GM12878 (cell line): ENCODE data around the gene PINLYP. TPM values are rescaled to one million over a fixed set of nuclear protein-coding genes. Genes with fewer than 3 reads are reported as not detected.

Experiments
- ATAC-seq: fragments of 200-7000 bp; cut with Tn5 transposase; 3 replicates; pipeline ENCODE4 v1.9.1; 2020; ENCODE audit warnings: mild to moderate bottlenecking, moderate library complexity
- BruUV-seq: library from RNA; stranded (reverse); fragments of 400-500 nt; replicated peaks from 2 replicates; lab custom pipeline; 2021; lab: Mats Ljungman, UMichigan
- CTCF ChIA-PET: fragments of 300-600 bp; sonication (Branson Sonifier 250); formaldehyde crosslinking; extraction: SDS; loops from one replicate; lab custom pipeline; 2021; ENCODE audit warnings: inconsistent platforms; lab: Yijun Ruan, JAX
- POLR2A ChIA-PET: fragments of 350-600 bp; formaldehyde crosslinking; extraction: SDS; loops from one replicate; lab custom pipeline; 2021; ENCODE audit warnings: inconsistent platforms; lab: Charles Lee
- RAD21 ChIA-PET: fragments of 300-600 bp; sonication (Branson Sonifier 250); formaldehyde crosslinking; loops from one replicate; lab custom pipeline; 2023; ENCODE audit warnings: antibody characterized with exemption; ENCODE audit not compliant: unreplicated experiment; lab: Charles Lee
- SMC1A ChIA-PET: fragments of 300-600 bp; sonication (Branson Sonifier 250); formaldehyde crosslinking; loops from one replicate; lab custom pipeline; 2023; ENCODE audit not compliant: unreplicated experiment, uncharacterized antibody; lab: Charles Lee
- DNase-seq: peaks from one replicate; pipeline ENCODE4 v3.0.0-alpha.2; 2011; ENCODE audit warnings: low read depth, low spot score
- FAIRE-seq: peaks from 3 replicates; lab custom pipeline; 2011; peaks lifted over from hg19 to GRCh38; lab: Jason Lieb, UNC
- H2AFZ ChIP-seq: 2 replicates; pipeline ENCODE4 v1.6.0; 2011; ENCODE audit warnings: low read depth, low read length, control low read depth; ENCODE audit not compliant: control insufficient read depth
- H3K27ac ChIP-seq: 2 replicates; pipeline ENCODE4 v1.5.1; 2011; ENCODE audit warnings: control low read depth; ENCODE audit not compliant: control insufficient read depth, insufficient read depth
- H3K27me3 ChIP-seq, 2 experiments: replicated peaks in 1 of 2; 2 replicates each; pipeline versions ENCODE4 v1.6.0 to v1.6.1; 2011; ENCODE audit warnings: low read length in 1 of 2; ENCODE audit not compliant: control insufficient read depth in 2 of 2, insufficient read depth in 2 of 2
- H3K36me3 ChIP-seq, 2 experiments: 2 replicates each; pipeline ENCODE4 v1.5.1; 2011; ENCODE audit warnings: low read length in 1 of 2; ENCODE audit not compliant: control insufficient read depth in 2 of 2, insufficient read depth in 2 of 2
- H3K4me1 ChIP-seq: 2 replicates; pipeline ENCODE4 v1.6.1; 2011; ENCODE audit warnings: mild to moderate bottlenecking, low read length, moderate library complexity, mixed read lengths; ENCODE audit not compliant: control insufficient read depth, insufficient read depth
- H3K4me2 ChIP-seq: 2 replicates; pipeline ENCODE4 v1.6.0; 2011; ENCODE audit warnings: control low read depth; ENCODE audit not compliant: control insufficient read depth, insufficient read depth
- H3K4me3 ChIP-seq: fragments of 200-600 bp; sonication (generic); 2 replicates; pipeline ENCODE4 v1.5.1; 2016
- H3K79me2 ChIP-seq: 2 replicates; pipeline ENCODE4 v1.6.0; 2011; ENCODE audit warnings: low read length; ENCODE audit not compliant: control insufficient read depth, insufficient read depth
- H3K9ac ChIP-seq: 2 replicates; pipeline ENCODE4 v1.8.0; 2011; ENCODE audit warnings: low read length, control low read depth, mixed read lengths; ENCODE audit not compliant: control insufficient read depth, insufficient read depth
- H3K9me3 ChIP-seq: replicated peaks from 3 replicates; pipeline ENCODE4 v1.5.1; 2011; ENCODE audit warnings: mild to moderate bottlenecking, low read length; ENCODE audit not compliant: control insufficient read depth, insufficient read depth
- H4K20me1 ChIP-seq: 2 replicates; pipeline ENCODE4 v1.6.0; 2011; ENCODE audit not compliant: control insufficient read depth, insufficient read depth
- BHLHE40 ChIP-seq, 2 experiments: fragments of 450-650 bp in 1 of 2; IDR thresholded peaks; 2 replicates each; pipeline ENCODE4 v1.6.1; 2011 to 2017; ENCODE audit warnings: low read depth in 2 of 2, borderline replicate concordance in 1 of 2, improper control_type of control experiment in 1 of 2, low read length in 1 of 2, mild to moderate bottlenecking in 1 of 2
- CBFB ChIP-seq: IDR thresholded peaks from 2 replicates; pipeline ENCODE4 v1.6.1; 2016; ENCODE audit warnings: antibody characterized with exemption, low read depth
- LARP7 ChIP-seq: fragments of 450-650 bp; IDR thresholded peaks from 2 replicates; pipeline ENCODE4 v1.6.1; 2017; ENCODE audit warnings: mild to moderate bottlenecking
- RCOR1 ChIP-seq: conservative IDR thresholded peaks from 2 replicates; pipeline ENCODE4 v1.6.1; 2012; ENCODE audit warnings: low read depth, low read length, improper control_type of control experiment
- SMARCA5 ChIP-seq: fragments of 450-650 bp; IDR thresholded peaks from 2 replicates; pipeline ENCODE4 v1.6.1; 2017; ENCODE audit warnings: mild to moderate bottlenecking
- TCF12 ChIP-seq: IDR thresholded peaks from 2 replicates; pipeline ENCODE4 v1.6.1; 2011; ENCODE audit warnings: low read depth, mild to moderate bottlenecking, low read length
- ZNF217 ChIP-seq: fragments of 450-650 bp; IDR thresholded peaks from 2 replicates; pipeline ENCODE4 v1.6.1; 2017; ENCODE audit warnings: antibody characterized with exemption, mild to moderate bottlenecking
- ZSCAN29 ChIP-seq: fragments of 450-650 bp; IDR thresholded peaks from 2 replicates; pipeline ENCODE4 v1.6.1; 2017; ENCODE audit warnings: mild to moderate bottlenecking, moderate library complexity
- WGBS: methylation state at CpG from one replicate; pipeline ENCODE4 v1.1.6; 2016; ENCODE audit warnings: low lambda C conversion rate; ENCODE audit not compliant: insufficient replicate concordance, insufficient coverage; ENCODE audit errors: missing lambda C conversion rate; 5-methylcytosine and 5-hydroxymethylcytosine counted together
- in situ Hi-C: fragments of 300-500 bp; cut with MboI; formaldehyde crosslinking; loops from 9 replicates; pipeline ENCODE4 v1.14.3; 2018; ENCODE audit warnings: mixed read lengths
- intact Hi-C: fragments of 100-400 bp; cut with micrococcal nuclease; formaldehyde crosslinking; loops from one replicate; pipeline ENCODE4 v1.14.2; 2022; ENCODE audit not compliant: unreplicated experiment
- polyA plus RNA-seq, 11 experiments: library from polyadenylated mRNA; depleted of rRNA in 4 of 11; unstranded in 6 of 11; stranded (reverse) in 5 of 11; fragments of >200 nt; fragmentation: Nextera tagmentation in 4 of 11; fragmentation: Illumina TruSeq in 1 of 11; extraction: Ambion mirVana in 4 of 11; extraction: Trizol in 1 of 11; gene quantifications; 1 replicate in 1 of 11; 2 replicates in 10 of 11; pipeline versions ENCODE4 v1.2.1 to v1.2.3, GENCODE V29; 2011 to 2016; ENCODE audit warnings: inconsistent platforms in 2 of 11, missing spikeins in 2 of 11, low read depth in 1 of 11
- total RNA-seq, 4 experiments: library from RNA; depleted of rRNA in 3 of 4; stranded (reverse); fragments of >200 nt in 3 of 4; fragmentation: Illumina TruSeq in 1 of 4; extraction: Trizol in 1 of 4; gene quantifications; 2 replicates each; pipeline versions ENCODE4 v1.2.1 to v1.2.3, GENCODE V29; 2013 to 2021
- TF ChIP-seq, protein P1 (sequence below): fragments of 450-650 bp; IDR thresholded peaks from 2 replicates; pipeline ENCODE4 v1.6.1; 2017; ENCODE audit warnings: mild to moderate bottlenecking, moderate library complexity
- TF ChIP-seq, protein P2 (sequence below): IDR thresholded peaks from 2 replicates; pipeline ENCODE4 v1.6.1; 2012; ENCODE audit warnings: low read length, inconsistent platforms

PINLYP gene
- total and polyA plus RNA-seq, 10 of the 15 experiments (the other 5 are each of a cell fraction or from before 2014, with no cell fraction given) = 1.0 to 26.9 (median 11.4) TPM

DNA sequence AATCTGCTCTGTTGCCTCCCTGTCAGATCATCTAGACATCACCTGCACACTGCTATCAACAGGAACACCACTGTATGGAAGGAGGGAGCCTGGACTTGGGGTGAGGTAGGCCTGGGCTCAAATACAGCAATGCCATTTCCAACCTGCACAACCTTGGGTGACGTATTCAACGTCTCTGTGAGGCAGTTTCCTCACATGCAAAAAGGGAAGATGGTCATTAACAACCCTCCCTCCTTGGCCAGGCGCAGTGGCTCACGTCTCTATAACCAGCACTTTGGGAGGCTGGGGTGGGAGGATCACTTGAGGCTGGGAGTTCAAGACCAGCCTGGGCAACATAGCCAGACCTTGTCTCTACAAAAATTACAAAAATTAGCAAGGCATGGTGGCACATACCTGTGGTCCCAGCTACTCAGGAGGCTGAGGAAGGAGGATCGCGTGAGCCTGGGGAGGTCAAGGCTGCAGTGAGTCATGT lies 13.3 kb upstream of the PINLYP start:
- ChIA-PET POLR2A (interaction anchor here (0.9 kb wide), 1 partner anchor 37 kb away, joined by 10 read pairs; no protein-coding TSS in a partner anchor), RAD21 (interaction anchor here (1.8 kb wide), 1 partner anchor 32 kb away, joined by 11 read pairs; no protein-coding TSS in a partner anchor), SMC1A (no interaction called here), CTCF (interaction anchor here (0.6 to 2.3 kb wide), 3 partner anchors 32 to 163 kb away, joined by 3 to 13 read pairs (median 3); partner anchors contain the start of gene ZNF576)
- peak overlapping the region; percentile 62 for H3K27ac ChIP-seq
- DNase-seq (no peak), ATAC-seq (no peak), FAIRE-seq (no peak)
- no peaks in the 10 kb centered on the region for H3K27me3 ChIP-seq
- intact Hi-C loops = no loop called here
- no peaks in the 10 kb centered on the region for H4K20me1 ChIP-seq
- H3K4me3 ChIP-seq = no peak overlapping the region
- no peak overlapping the region; the same call in 1 of the 2 replicates for H2AFZ ChIP-seq
- H3K36me3 ChIP-seq = no peaks in the 10 kb centered on the region; a peak in 1 of 4 replicates
- H3K4me2 ChIP-seq = peak overlapping the region; percentile 34
- no peaks in the 10 kb centered on the region for H3K9me3 ChIP-seq
- no peak overlapping the region for H3K9ac ChIP-seq
- H3K4me1 ChIP-seq = peaks cover 12% of the 10 kb centered on the region
- no peaks in the 10 kb centered on the region for H3K79me2 ChIP-seq
- BruUV-seq = no TSS peak
- WGBS = 36% methylated on average over 6 of the region's 6 CpGs
- TF ChIP-seq ZNF217 = peak; percentile 20; the same call in 1 of the 2 replicates
- TF ChIP-seq BHLHE40 (IDR thresholded peaks at IDR 0.05; ENCODE audit: borderline replicate concordance in 1 of 2, low read depth in 2 of 2, low read length in 1 of 2) = no peak
- peak; percentile 87 for TF ChIP-seq SMARCA5
- TF ChIP-seq LARP7 = no peak
- in situ Hi-C loops = no loop called here

DNA sequence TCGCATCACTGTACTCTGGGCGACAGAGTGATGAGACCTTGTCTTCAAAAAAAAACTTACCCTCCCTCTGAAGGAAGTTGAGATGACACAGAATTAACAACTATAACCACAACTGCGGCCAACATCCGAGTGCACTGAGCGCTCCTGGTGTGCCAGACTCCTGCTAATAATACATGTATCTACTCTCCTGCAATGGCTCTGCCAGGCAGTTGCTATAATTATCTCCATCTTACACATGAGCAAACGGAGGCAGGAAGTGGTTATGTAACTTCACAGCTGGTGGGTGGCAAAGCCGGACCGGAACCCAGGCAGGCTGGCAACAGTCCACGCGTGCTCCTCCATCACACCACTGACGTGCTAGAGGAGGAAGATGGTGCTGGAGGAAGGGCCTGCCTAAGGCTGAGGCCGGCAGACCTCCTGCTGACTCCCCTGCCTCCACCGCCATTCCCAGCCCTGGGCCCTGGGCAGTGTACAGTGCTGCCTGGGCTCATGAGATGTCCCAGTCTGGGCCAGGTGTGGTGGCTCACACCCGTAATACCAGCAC lies 12.8 kb upstream of the PINLYP start:
- H3K27me3 ChIP-seq = no peaks in the 10 kb centered on the region
- H3K4me2 ChIP-seq = peak overlapping the region; percentile 67
- in situ Hi-C loops = no loop called here
- H3K4me1 ChIP-seq = peaks cover 12% of the 10 kb centered on the region
- DNase-seq = peak; percentile 91
- H3K4me3 ChIP-seq = no peak overlapping the region
- H4K20me1 ChIP-seq = no peaks in the 10 kb centered on the region
- ChIA-PET SMC1A (interaction anchor here (1.0 kb wide), 1 partner anchor 12 kb away, joined by 4 read pairs; the partner anchor contains the start of gene XRCC1), POLR2A (interaction anchor here (0.9 kb wide), 1 partner anchor 38 kb away, joined by 10 read pairs; no protein-coding TSS in a partner anchor), CTCF (interaction anchor here (0.6 to 2.3 kb wide), 3 partner anchors 8 to 162 kb away, joined by 3 to 13 read pairs (median 8); no protein-coding TSS in a partner anchor), RAD21 (interaction anchor here (0.6 to 1.8 kb wide), 2 partner anchors 30 to 32 kb away, joined by 3 to 11 read pairs; partner anchors contain the start of gene ZNF575)
- no peaks in the 10 kb centered on the region for H3K9me3 ChIP-seq
- ATAC-seq = peak; percentile 92
- no peaks in the 10 kb centered on the region for H3K79me2 ChIP-seq
- WGBS = 2% methylated on average over 14 of the region's 14 CpGs
- peak overlapping the region; percentile 62 for H3K27ac ChIP-seq
- peak overlapping the region; percentile 67 for H2AFZ ChIP-seq
- intact Hi-C loops = no loop called here
- BruUV-seq = no TSS peak
- H3K36me3 ChIP-seq = no peaks in the 10 kb centered on the region; a peak in 1 of 4 replicates
- FAIRE-seq = peak; percentile 31
- no peak overlapping the region for H3K9ac ChIP-seq
- TF ChIP-seq, protein P1, sequence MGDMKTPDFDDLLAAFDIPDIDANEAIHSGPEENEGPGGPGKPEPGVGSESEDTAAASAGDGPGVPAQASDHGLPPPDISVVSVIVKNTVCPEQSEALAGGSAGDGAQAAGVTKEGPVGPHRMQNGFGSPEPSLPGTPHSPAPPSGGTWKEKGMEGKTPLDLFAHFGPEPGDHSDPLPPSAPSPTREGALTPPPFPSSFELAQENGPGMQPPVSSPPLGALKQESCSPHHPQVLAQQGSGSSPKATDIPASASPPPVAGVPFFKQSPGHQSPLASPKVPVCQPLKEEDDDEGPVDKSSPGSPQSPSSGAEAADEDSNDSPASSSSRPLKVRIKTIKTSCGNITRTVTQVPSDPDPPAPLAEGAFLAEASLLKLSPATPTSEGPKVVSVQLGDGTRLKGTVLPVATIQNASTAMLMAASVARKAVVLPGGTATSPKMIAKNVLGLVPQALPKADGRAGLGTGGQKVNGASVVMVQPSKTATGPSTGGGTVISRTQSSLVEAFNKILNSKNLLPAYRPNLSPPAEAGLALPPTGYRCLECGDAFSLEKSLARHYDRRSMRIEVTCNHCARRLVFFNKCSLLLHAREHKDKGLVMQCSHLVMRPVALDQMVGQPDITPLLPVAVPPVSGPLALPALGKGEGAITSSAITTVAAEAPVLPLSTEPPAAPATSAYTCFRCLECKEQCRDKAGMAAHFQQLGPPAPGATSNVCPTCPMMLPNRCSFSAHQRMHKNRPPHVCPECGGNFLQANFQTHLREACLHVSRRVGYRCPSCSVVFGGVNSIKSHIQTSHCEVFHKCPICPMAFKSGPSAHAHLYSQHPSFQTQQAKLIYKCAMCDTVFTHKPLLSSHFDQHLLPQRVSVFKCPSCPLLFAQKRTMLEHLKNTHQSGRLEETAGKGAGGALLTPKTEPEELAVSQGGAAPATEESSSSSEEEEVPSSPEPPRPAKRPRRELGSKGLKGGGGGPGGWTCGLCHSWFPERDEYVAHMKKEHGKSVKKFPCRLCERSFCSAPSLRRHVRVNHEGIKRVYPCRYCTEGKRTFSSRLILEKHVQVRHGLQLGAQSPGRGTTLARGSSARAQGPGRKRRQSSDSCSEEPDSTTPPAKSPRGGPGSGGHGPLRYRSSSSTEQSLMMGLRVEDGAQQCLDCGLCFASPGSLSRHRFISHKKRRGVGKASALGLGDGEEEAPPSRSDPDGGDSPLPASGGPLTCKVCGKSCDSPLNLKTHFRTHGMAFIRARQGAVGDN = peak; percentile 92
- TF ChIP-seq CBFB (peak; percentile 66; the same call in 1 of the 2 replicates), SMARCA5 (peak; percentile 61; the same call in 1 of the 2 replicates), TCF12 (0 out of 2 replicates have a peak, but pooled peaks have one; percentile 45), ZSCAN29 (no peak), RCOR1 (no peak)
- TF ChIP-seq, protein P2, sequence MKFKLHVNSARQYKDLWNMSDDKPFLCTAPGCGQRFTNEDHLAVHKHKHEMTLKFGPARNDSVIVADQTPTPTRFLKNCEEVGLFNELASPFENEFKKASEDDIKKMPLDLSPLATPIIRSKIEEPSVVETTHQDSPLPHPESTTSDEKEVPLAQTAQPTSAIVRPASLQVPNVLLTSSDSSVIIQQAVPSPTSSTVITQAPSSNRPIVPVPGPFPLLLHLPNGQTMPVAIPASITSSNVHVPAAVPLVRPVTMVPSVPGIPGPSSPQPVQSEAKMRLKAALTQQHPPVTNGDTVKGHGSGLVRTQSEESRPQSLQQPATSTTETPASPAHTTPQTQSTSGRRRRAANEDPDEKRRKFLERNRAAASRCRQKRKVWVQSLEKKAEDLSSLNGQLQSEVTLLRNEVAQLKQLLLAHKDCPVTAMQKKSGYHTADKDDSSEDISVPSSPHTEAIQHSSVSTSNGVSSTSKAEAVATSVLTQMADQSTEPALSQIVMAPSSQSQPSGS = peak; percentile 32; the same call in 1 of the 2 replicates
